Fibroblast of skin of left quadriceps (primary cell): ENCODE data around the gene HMCN2.

Source experiments
- DNase-seq, 2 experiments: peaks; one replicate each; pipeline ENCODE4 v3.0.0-alpha.2; 2013; ENCODE audit warnings: low read depth in 2 of 2

Gene HMCN2

GRCh38 chr9:130289711-130290241 lies 24.2 kb downstream of the HMCN2 start:
- DNase-seq = no peak

GRCh38 chr9:130290291-130291181 lies 25.0 kb downstream of the HMCN2 start:
- DNase-seq = peak in 1 of 2 experiments; percentile 7

GRCh38 chr9:130291474-130291873 lies 25.9 kb downstream of the HMCN2 start:
- DNase-seq = no peak

- no peak for DNase-seq
Observed at GRCh38 chr9:130292106-130292505, 26.5 kb downstream of the HMCN2 start.

- DNase-seq = no peak
Observed at GRCh38 chr9:130294664-130295063, 29.1 kb downstream of the HMCN2 start.

- DNase-seq = no peak
Observed at GRCh38 chr9:130295431-130295830, 29.9 kb downstream of the HMCN2 start.

- DNase-seq = no peak
Observed at GRCh38 chr9:130295945-130296782, 30.6 kb downstream of the HMCN2 start.

- DNase-seq = no peak
Observed at GRCh38 chr9:130296783-130297055, 31.2 kb downstream of the HMCN2 start.

- no peak for DNase-seq
Observed at GRCh38 chr9:130297371-130297770, 31.8 kb downstream of the HMCN2 start.

GRCh38 chr9:130298662-130299279 lies 33.2 kb downstream of the HMCN2 start:
- no peak for DNase-seq

- DNase-seq = no peak
Observed at GRCh38 chr9:130299785-130300615, 34.4 kb downstream of the HMCN2 start.

GRCh38 chr9:130300739-130301138 lies 35.2 kb downstream of the HMCN2 start:
- no peak for DNase-seq

- DNase-seq = no peak
Observed at GRCh38 chr9:130301483-130302286, 36.1 kb downstream of the HMCN2 start.

- DNase-seq = no peak
Observed at GRCh38 chr9:130302785-130303612, 37.4 kb downstream of the HMCN2 start.

GRCh38 chr9:130303613-130304055 lies 38.1 kb downstream of the HMCN2 start:
- DNase-seq = no peak

- DNase-seq = no peak
Observed at GRCh38 chr9:130304116-130304515, 38.6 kb downstream of the HMCN2 start.

- no peak for DNase-seq
Observed at GRCh38 chr9:130304643-130305042, 39.1 kb downstream of the HMCN2 start.

GRCh38 chr9:130305381-130305780 lies 39.8 kb downstream of the HMCN2 start:
- no peak for DNase-seq

- DNase-seq = no peak
Observed at GRCh38 chr9:130306823-130307666, 41.5 kb downstream of the HMCN2 start.
